M059J (cell line): ENCODE measurements around the gene MARCKSL1. TPM values are rescaled to one million over a fixed set of nuclear protein-coding genes. Genes with fewer than 3 reads are reported as not detected.
A peak's percentile ranks its signal among the peaks of the same experiment; 100 is the strongest.
"Not testable (repeated sequence)": the region's sequence is repeated elsewhere in the genome, so short reads cannot be mapped to it uniquely, and the experiment has no call there.

Experiments used
- DNase-seq: peaks from one replicate; pipeline ENCODE4 v3.0.0-alpha.2; 2012; ENCODE audit warnings: low read depth
- total RNA-seq: library from RNA; depleted of rRNA; stranded (reverse); fragments of >200 nt; shearing (Covaris generic); gene quantifications from 2 replicates; pipeline ENCODE4 v1.2.3, GENCODE V29; 2014

Gene MARCKSL1
- total RNA-seq, 1 experiment from 2014 or later = 110 TPM

DNA sequence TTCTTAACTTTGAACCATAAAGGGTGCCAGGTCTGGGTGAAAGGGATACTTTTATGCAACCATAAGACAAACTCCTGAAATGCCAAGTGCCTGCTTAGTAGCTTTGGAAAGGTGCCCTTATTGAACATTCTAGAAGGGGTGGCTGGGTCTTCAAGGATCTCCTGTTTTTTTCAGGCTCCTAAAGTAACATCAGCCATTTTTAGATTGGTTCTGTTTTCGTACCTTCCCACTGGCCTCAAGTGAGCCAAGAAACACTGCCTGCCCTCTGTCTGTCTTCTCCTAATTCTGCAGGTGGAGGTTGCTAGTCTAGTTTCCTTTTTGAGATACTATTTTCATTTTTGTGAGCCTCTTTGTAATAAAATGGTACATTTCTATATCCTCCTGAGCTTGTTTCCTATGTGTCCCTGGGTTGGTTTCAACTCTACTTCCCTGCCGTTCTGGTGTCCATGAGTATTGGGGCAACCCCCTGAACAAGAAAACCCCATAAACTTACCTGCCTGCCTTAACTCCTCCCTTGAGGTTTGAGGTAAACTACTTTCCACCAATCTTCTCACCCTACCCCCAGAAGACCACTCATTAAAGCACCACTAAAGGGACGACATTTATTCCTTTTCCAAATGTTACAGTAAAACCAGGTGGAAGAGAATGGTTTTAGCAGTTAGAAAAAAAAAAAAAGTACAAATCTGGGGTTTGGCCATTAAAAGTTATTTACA lies 2.6 kb downstream of the MARCKSL1 start:
- DNase-seq = no peak

DNA sequence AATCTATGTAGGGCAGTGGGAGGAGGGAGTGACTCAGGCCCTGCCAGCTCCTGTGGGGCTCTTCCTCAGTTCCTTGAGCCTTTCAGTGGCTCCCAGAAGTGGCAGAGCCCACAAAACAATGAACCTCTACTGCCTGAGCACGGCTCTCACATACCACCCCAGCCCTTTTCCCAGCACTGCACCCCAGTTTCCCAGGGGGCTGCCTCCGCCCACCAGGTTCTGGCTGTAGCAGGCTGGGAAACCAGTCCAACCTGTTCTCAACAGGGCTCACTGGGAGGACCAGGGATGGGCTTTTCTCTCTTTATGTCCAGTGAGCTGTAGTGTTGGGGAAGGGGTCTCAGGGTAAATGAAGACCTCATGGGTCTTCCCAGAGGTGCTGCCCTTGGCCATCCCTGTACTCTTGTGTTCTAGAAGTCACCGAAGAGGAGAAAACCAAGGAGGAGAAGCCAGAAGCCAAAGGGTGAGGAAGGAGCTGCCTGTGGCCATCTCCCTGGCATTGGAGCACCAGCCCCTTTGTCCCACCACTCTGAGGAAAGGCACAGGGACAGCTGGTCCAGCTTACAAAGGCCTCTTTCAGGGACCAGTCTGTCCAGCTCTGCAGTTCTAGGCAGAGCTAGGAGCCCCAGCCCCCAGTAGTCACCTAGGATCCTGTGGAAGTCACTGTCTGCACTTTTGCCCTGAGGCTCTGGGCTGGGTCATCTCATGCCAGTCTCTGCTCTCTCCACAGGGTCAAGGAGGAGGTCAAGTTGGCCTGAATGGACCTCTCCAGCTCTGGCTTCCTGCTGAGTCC lies 3.5 kb downstream of the MARCKSL1 start:
- DNase-seq = peak; percentile 60

DNA sequence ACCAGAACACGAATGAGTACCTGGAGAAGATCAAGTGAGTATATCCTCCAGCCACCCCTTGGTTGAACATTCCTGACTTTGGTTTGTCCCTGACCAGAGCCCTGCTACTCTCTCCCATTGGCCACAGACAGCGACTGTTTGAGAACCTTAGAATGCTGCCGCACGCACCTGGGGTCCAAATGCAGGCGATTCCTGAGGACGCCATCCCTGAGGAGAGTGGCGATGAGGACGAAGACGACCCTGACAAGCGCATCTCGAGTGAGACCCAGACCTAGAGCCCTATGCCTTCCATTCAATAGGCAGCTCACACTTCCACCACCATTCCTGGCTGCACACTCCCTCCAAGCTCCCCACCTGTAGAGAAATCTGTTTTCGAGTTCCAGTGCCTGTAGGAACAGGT lies 4.5 kb downstream of the MARCKSL1 start:
- DNase-seq = no peak

DNA sequence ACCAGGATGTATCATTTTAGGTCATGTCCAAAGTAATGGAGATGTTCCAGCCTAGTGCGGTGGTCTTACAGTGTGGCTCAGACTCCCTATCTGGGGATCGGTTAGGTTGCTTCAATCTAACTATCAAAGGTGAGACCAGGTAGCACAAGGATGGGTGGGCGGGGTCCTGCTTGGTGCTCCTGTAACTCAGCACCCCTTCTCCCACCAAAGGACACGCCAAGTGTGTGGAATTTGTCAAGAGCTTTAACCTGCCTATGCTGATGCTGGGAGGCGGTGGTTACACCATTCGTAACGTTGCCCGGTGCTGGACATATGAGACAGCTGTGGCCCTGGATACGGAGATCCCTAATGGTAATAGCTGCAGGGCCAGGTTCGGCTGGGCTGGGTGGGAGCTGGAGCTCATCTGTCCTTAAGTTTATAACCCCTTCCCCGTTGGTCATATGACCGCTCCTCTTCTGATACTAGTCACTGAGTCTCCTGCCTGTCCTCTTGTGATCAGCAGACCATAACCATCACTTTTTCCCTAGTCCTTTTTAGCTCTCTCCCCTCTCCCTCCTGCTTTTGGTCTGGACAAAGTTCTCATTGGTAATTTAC lies 5.4 kb downstream of the MARCKSL1 start:
- DNase-seq = no peak

DNA sequence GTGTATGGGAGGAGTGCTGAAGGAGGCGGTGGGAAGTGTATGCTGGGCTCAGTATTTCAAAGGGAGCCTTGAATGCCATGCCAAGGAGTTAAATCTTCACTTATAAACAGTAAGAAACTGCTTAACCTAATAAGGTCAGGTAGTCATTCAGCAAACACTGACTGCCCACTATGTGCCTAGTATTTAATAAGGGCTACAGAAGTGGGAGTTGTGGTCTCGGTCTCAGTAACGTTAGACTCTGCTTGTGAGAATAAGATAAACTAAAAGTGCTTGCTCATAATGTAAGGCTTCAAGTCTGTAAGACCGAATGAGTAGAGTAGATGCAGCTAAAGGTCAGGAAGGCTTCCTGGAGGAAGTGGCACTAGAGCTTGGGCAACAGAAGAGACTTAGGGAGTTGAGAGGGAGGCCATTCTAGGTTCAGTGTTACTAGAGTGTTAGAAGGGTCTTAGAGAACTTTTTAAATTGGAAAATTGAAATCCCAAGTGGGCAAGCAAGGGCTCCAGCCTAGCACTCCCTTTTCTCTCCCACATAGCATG lies 6.0 kb downstream of the MARCKSL1 start:
- DNase-seq = no peak

DNA sequence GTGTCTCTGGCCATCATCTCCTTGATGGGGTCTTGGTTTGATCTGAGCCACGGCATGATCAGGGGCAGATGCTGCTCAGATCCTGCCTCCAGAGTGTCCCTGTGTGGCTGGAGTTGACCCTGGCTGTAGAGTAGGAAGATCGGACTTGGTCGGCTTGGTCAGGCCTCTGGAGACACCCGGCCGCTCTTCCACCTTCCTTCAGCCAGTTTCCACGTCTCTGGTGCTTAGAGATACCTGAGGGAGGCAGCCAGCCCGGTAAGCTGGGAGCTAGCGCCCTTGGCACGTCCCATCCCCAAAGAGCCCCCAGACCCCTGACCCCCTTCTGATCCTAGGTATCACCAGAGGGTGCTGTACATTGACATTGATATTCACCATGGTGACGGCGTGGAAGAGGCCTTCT lies 8.8 kb downstream of the MARCKSL1 start:
- no peak for DNase-seq

DNA sequence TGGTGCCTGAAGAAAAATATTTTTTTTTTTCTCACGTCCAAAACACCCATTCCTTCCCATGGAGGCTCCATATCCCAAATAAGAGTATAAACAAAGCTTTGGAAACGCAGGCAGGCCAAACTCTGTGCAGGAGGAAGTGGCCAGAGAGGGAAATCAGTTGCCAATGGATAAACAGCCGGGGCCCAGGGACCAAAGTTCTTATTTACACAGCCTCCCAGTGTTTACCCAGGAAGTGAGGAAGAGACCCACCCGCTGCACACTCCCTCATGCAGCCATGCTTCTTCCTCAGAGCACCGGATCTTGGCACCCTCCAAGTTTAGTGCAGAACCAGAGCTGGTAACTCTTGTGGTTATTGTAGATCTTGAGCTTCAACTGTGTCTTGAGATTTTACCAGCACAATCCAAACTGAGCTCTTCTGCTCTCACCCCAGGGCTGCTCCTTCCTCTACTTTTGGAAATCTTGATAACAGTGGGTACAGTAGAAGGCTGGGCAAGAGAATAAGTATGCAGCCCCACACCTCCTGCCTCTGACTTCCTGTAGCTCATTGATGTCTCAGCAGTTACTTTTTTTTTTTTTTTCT lies 14.2 kb downstream of the MARCKSL1 start:
- no peak for DNase-seq

DNA sequence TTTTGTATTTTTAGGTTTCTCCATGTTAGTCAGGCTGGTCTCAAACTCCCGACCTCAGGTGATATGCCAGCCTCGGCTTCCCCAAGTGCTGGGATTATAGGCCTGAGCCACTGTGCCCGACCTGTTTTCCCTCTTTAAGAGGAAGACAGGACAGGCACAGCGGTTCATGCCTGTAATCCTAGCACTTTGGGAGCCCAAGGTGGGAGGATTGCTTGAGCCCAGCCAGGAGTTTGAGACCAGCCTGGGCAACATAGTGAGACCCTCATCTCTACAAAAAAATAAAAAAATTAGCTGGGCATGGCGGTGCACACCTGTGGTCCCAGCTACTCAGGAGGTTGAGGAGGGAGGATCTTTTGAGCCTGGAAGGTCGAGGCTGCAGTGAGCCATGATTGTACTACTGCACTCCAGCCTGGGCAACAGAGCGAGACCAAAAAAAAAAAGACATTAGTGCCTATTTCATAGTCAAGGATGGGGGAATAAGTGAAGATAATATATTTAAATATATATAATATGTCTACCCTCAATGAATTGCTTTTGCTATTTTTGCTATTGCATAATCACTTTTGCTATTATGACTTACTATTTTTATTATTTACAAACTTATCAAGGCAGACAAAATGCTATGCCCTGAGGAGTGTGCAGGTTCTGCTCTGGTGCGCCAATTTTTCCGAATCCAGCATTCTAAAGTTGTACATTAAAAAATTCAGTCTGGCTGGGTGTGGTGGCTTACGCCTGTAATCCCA lies 17.7 kb downstream of the MARCKSL1 start:
- no peak for DNase-seq

DNA sequence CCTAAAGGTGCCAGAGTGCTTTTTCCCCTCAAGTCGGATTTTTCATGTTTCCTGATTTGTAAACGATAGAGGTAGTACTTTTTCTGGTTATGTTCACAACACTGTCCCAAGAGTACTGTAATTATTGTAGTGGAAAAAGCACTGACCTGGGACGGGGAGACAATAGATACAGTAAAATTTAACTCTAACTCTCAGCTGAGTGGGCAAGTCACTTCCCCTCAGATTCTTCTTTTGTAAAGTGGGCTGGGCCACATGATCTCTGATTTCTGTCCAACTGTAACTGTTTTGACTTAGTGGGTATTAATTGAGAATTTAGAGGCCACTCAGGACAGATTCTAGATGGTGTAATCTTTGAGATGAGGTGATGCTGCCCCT lies 19.1 kb downstream of the MARCKSL1 start:
- DNase-seq = no peak

DNA sequence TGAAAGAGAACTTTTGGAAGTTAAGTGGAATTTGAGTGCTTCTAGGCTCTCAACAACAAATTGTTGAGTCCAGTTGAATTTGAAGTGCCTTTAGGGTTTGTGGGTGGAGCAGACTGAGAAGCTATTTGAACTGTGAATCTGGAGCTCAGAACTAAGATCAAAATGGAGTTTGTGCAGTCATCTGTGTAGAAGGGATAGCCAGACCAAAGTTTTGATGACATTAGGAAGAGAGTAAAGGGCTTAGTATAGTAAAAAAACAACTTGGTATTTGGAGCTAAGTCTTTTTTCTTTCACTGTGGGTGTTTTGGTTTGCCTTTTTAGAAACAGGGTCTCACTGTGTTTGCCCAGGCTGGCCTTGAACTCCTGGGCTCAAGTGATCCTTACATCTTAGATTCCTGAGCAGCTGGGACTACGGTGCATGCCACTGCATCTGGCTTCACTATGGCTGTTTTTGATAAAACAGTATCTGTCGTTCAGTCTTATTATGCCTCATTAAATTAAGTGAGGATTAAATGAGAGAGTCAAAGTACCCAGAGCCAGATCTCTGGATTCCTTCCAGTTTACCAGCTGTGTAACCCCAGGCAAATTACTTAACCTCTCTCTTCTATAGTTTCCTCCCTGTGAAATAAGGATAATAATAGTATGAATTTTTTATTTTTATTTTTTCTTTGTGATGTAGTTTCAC lies 24.2 kb downstream of the MARCKSL1 start:
- DNase-seq = no peak

DNA sequence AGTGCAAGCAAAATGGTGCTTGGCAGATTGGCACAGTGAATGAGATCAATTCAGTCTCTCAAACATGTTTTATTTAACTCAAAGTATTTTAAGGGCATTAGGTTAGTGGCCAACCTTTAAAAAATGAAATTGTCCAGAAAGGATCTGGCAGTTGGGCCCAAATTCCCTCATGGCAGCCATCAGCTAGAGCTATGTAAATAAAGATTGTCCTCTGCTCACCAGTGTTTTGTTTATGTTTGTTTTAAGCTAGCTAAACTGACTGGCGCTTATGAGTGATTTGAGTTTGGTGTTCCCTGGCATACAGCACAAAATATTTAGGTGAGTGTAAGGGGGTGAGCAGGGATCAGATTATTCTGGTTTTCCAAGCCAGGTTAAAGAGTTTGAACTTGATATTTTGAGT lies 26.1 kb downstream of the MARCKSL1 start:
- no peak for DNase-seq

DNA sequence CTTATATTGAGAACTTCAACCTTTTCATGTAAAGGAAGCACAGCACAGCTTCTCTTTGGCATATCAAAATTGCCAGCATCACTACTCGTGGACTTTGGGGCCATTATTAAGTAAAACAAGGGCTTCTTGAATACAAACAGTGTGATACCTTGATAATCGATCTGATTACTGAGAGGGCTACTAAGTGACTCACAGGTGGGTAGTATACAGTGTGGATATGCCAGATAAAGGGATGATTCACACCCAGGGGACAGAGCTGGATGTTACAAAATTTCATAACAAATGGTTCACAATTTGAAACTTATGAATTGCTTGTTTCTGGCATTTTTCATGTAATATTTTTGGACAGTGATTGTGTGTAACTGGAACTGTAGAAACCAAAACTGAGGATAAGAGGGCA lies 28.7 kb downstream of the MARCKSL1 start:
- DNase-seq = peak; percentile 23

DNA sequence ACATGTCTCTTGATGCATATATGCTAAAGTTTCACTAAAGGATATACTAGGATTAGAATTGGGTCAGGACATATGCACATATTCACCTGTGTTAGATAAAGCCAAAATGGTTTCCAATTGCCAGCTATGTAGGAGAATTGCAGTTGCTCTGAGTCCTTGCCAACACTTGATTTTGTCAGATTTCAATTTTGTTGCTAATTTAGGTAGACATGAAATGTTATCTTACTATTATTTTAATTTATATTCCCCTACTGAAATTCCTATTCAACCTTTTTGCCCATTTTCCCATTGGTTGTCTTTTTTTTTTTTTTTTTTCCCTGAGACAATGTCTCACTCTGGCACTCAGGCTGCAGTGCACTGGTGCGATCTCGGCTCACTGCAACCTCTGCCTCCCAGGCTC lies 30.7 kb downstream of the MARCKSL1 start:
- DNase-seq = no peak

DNA sequence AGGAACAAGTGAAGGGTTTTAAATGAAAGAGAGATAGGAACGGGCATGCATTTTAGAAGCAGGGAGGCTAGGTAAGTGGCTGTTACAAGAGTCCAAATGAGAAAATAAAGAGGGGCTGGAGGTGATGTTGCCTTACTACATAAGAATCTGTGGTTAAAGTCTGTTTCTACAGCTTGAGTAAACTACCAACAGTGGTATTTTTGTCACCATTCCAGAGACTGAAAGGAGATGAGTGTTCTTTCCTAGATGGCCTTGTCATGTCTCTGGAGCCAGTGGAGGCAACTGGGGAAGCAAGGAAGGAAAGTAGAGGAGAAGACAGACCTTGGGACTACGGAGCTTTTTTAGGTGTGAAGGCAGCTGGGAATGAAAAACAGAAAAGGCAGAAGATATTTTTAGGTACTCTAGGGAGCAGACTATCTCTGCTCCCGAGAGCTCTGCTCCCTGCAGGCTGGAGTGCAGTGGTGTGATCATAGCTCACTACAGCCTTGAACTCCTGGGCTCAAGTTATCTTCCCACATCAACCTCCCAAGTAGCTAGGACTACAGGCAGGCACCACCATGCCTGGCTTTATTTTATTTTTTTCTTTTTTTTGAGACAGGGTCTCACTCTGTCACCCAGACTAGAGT lies 31.9 kb downstream of the MARCKSL1 start:
- peak; percentile 39 for DNase-seq

DNA sequence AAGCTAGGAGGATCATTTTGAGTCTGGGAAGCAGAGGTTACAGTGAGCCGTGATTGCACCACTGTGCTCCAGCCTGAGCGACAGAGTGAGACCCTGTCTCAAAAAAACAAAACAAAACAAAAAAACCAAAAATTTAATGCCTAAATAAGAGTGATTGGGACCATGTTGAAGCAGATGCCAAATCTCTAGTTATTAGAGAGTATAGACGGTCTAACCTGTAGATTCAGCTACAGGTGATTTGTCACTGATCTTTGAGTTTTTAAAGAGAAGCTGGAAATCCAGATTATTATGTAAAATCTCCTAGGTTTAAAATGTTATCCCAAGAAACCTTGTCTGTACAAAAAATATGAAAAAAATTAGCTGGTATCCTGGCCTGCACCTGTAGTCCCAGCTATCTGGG lies 32.7 kb downstream of the MARCKSL1 start:
- no peak for DNase-seq

DNA sequence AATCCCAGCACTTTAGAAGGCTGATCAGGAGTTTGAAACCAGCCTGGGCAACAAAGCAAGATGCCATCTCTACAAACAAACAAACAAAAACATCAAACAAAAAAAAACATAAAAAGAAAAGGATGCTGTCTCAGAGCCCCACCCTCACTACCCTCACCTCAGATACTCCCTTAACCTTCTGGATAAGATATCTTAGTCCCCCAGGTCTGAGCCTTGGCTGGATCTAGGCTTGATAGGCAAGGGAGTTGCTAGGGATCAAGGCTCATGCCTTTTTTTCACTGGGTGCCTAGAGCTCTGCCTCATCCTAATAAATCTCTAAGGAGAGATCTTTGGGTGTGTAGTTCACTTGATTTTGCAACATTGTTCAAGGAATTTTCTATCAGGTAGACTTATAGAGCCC lies 36.7 kb downstream of the MARCKSL1 start:
- DNase-seq = no peak

DNA sequence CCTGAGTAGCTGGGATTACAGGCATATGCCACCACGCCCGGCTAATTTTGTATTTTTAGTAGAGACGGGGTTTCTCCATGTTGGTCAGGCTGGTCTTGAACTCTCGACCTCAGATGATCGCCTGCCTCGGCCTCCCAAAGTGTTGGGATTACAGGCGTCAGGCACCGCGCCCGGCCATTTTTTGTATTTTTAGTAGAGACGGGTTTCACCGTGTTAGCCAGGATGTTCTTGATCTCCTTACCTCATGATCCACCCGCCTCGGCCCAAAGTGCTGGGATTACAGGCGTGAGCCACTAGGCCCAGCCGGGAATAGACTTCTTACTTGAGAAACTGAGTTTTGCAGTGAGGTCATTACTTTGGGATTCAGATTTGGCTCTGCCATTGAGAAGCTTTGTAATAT lies 37.8 kb downstream of the MARCKSL1 start:
- not testable (repeated sequence) for DNase-seq

DNA sequence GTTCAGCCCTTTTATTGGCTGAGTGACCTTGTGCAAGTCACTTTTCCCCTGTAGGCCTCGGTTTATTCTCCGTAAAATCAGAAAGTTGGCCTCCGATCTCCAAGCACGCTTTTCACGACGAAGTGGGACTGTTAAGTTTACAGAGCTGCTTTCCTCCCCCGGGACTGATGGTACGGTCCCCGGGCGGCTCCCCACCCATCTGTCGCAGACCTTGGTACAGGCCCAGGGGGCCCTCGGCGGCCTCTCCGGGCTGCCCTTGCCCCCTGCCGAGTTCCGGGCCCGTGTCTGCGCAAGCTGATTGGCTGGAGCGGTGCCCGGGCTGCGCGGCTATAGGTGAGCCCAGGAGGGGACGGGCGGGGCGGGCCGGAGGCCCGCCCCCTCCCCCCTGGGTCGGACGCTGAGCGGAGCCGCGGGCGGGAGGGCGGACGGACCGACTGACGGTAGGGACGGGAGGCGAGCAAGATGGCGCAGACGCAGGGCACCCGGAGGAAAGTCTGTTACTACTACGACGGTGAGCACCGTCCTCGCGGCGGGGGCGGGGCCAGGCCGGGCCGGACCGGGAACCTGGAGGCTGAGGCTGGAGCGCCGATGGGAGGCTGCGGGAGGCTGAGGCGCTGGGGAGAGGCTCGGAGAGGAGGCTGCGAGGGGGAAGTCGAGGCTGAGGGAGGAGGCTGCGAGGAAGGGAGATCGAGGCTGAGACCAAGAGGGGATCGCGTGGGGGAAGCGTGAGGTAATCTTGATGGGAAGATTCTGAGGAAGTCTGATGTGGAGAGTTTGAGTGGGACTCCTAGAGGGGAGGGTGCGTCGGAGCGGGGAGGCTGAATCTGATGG lies 44.1 kb downstream of the MARCKSL1 start, which contains the start of gene HDAC1:
Gene HDAC1 (plus strand): TSS at position 376 of the 831 bp plus-strand sequence. CDS start 87 bp downstream, at position 463.
- peak; percentile 96 for DNase-seq

DNA sequence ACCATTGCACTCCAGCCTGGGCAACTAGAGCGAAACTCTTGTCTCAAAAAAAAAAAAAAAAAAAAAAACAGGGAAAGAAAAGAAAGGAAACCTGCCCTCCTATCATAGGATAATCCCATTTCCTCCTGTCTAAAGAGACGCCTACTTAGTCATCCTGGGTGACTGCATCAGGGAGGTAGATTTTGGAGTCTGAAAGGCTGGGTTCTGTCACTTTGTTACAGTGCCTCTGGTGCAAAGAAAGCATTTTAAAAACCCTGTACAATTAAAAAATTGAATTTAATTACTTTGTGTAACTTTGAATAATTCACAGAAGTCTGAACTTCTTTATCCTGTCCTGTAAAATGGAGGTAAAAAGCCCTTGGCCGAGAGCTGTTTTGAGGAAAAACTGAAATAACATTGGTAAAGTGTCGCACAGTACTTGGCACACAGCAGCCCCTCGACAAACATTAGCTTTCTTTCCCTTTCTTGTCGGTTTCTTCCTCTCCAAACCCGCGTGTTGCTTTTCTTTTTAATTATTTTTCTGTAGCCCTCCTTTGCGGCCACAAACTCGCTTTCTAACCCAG lies 44.8 kb downstream of the MARCKSL1 start:
- peak; percentile 88 for DNase-seq
